NCI-H510A (cell line): ENCODE measurements around the gene TUBA1C.
"Not testable (repeated sequence)": the region's sequence is repeated elsewhere in the genome, so short reads cannot be mapped to it uniquely, and the experiment has no call there.

Source experiments
- DNase-seq: peaks from one replicate; lab custom pipeline; 2025; lab: John Stamatoyannopoulos, UW

The TUBA1C gene

DNA sequence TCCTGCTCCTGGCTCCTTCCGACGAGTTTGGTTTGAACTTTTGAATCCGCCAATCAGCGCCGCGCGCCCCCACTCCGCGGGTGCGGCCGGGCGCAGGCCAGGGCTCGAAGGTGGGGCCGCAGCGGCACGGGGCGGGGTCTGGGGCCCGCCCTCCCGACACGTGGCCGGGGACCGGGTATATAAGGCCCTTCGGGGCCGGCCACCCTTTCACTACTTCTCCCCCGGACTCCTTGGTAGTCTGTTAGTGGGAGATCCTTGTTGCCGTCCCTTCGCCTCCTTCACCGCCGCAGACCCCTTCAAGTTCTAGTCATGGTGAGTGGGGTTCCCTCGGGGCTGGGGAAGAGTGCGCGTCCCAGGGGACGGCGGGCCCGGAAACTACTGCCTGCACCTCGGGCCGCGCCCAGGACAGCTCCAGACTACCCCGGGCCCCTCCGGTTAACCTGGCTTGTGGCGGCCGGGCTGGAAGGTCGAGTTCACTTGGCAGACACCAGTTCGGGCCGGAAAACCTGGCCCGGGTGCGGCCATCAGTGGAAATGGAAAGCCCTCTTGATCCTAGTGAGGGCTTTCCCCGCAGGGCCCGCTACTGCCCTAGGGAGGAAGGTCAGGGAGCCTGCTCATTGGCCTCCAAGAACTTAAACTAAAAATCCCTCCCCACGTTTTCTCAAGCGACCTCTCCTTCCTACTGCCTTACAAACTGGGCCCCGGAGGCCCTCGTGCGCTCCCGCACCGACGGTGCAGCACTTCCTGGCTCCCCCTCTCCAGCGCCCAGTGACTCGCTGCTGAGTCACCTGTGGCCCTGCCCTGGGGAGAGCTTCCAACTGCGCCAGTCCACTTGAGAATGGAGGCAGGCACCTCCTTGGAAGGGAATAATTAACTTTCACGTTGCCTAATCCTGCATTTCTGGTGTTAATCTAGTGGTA, at the start of gene TUBA1C:
Gene TUBA1C (plus strand): TSS at position 210 of the 920 bp plus-strand sequence. CDS start 100 bp downstream, at position 310.
- DNase-seq, result peak; percentile 89

DNA sequence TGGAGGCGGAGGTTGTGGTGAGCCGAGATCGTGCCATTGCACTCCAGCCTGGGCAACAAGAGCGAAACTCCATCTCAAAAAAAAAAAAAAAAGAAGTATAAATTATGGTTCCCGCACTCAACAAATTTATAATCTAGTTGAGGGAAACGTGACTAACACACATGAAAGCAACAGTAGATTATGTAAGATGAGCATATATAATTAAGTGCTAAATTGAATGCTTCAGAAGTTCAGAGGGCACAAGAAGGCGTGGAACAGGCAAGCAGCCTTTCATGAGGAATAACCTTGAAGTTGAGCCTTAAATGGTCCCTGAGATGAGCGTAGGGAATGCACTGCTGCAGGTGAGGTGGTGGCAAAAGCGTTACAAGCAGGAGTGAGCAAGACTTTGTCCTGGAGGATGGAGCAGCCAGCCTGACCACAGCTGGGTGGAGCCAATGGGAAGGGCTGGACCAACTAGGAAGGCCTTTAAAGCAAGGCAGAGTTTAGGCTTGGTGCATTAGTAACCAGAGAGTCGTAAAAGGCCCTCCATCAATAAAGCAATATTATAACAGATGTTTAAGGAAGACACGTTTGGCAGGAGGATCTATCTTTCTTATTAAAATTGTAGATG, 45.4 kb upstream of the TUBA1C start:
- no peak for DNase-seq

DNA sequence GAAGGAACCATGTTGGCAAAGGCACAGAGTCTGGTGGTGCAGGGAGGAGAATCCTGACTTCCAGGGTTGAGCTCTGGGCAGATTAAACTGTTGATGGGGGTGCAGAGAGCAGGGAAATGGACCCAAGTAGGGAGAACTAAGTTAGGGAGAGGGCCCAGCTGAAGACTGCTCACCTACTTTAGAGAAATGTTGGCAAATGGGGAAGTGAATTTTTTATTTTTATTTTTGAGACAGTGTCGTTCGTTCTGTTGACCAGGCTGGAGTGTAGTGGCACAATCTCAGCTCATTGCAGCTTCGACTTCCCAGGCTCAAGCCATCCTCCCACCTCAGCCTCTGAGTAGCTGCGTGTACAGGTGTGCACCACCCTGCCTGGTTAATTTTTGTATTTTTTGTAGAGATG, 43.9 kb upstream of the TUBA1C start:
- no peak for DNase-seq

DNA sequence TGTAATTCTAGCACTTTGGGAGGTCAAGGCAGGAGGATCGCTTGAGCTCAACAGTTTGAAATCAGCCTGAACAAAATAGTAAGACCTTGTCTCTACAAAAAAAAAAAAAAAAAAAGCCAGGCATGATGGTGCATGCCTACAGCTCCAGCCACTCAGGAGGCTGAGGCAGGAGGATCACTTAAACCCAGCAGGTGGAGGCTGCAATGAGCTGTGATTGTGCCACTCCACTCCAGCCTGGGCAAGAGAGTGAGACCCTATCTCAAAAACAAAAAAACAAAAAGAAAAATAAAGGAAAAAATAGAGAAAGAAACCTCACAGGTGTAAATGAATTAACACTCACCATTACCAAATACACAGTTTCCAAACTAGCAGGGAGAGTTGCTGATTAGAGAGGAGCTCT, 41.8 kb upstream of the TUBA1C start:
- no peak for DNase-seq

DNA sequence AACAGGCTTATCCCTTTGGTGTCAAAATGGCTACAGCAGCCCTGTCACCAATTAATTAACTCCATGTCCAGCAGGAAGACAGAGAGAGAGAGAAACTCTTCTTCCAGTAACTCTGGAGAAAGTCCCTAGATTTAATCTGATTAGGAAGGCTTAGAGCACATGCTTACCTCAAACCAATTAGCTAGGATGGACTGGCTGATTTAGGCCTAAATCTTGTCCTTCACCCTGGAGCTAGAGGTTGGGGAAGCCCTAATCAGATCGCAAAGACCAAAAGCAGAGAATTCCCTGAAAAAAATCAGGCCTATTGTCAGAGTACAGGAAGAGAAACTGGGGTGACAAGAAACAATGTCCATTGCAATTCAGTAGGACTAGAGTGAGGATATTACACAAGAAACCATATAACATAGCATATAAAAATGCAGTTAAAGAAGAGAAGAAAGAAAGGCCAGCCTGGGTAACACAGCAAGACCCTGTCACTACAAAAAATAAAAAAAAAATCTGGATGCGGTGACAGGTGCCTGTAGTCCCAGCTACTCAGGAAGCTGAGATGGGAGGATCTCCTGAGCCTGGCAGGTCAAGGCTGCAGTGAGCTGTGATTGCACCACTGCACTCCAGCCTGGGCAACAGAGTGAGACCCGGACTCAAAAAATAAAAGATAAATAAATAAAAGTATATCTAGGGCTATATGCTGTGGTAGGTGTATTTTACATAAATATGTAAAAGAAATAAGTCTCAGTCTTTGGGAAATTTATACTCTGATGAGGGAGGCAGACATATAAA, 41.1 kb upstream of the TUBA1C start:
- DNase-seq, result no peak

DNA sequence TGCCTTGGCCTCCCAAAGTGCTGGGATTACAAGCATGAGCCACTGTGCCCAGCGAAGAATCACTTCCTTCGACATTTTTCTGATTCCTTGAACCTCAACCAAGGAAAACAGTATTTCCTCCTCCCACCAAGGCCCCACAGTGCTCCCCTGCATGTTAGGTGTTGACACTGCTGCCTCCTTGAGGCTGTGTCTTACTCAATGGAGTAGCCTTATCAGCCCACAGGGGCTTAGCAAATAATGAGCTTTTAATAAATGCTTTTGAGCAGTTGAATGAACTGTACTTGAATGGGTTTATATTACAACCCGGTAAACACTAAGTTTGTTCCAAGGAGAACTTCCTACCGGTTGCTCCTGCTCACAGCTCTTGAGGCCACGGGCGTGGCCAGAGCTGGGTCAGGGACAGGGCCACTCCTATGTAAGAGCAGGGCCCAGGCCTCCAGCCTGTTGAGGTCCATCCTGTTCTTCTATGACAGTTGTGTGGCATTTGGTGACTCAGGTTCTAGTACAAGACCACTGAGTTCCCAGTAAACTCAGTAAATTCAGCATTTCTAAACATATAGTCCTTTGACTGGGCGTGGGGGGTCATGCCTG, 39.2 kb upstream of the TUBA1C start:
- no peak for DNase-seq

DNA sequence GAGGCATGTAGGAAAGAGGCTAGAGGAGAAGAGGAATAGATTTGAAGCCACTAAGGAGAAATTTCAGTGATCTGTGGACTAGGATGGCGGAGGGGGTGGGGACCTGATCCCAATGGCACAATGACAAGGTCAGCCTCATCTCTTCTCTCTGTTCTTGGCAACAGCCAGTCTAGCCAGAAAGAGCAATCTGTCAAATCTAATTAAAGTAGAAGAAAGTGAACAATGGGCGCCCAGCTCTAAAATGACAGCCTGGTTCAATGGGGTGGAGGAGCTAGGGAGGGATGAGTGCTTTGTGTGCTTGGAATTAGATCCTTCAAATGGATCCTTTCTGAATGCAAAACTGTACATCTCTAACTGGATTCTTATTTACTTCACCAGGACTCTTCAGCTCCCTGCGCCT, 37.2 kb upstream of the TUBA1C start:
- no peak for DNase-seq

- no peak for DNase-seq
Measured at GRCh38 chr12:49228653-49229052, 36.2 kb upstream of the TUBA1C start.

GRCh38 chr12:49230176-49230804, 34.6 kb upstream of the TUBA1C start:
- peak; percentile 19 for DNase-seq

- no peak for DNase-seq
Measured at GRCh38 chr12:49230805-49231194, 34.1 kb upstream of the TUBA1C start.

DNA sequence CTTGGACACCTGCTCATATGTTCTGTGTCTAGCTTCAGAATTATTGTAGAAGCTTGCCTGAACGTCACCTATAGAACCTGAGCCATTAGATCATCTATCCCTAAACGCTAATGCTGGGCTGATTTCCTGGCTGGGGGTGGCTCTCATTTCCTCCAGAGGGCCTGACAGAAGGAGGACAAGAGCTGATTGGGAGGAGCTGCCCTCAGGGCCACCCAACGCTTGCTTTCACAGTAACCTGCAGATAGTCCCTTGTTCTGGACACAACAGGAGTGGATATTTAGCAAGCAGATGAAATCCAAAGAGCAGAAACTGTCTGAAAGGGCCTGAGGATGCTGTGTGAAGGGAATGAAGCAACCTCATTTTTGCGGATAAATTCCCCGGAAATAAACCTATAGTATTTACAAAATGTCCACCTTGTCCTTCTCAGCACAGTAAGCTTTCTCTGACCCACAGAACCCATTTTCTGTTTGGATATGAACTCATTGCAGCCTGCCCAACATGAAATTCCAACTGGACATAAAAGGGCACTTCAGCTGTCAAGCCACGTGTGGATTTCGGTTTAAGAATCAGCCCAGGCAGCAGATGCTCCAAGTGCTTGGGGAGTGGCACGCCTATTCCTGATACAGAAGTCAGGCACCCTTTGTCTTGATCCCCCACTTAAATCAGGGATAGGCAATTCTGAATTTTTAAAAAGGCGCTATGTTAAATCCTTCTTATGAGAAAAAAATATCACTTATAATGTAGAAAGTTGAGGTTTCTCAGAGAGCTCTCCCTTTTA, 32.8 kb upstream of the TUBA1C start:
- DNase-seq, result peak; percentile 20

- DNase-seq, result peak; percentile 22
Measured at GRCh38 chr12:49232940-49233841, 31.7 kb upstream of the TUBA1C start.

GRCh38 chr12:49233842-49234526, 30.9 kb upstream of the TUBA1C start:
- DNase-seq, result peak; percentile 64

DNA sequence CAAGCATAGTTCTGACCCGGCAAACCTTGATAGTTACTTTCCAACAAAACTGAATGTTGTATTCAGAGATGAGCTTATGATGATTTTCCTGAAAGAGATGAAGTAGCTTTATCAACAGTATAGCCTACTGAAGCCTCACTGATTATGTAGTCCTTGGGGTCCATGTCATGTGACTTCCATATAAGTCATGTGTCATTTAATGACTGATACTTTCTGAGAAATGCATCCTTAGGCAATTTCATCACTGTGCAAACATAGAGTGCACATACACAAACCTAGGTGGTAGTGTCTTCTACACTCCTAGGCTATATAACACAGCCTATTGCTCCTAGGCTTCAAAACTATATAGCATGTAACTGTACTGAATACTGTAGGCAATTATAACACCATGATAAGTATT, 28.5 kb upstream of the TUBA1C start:
- DNase-seq, result no peak

GRCh38 chr12:49243631-49244030, 21.3 kb upstream of the TUBA1C start:
- DNase-seq, result no peak

DNA sequence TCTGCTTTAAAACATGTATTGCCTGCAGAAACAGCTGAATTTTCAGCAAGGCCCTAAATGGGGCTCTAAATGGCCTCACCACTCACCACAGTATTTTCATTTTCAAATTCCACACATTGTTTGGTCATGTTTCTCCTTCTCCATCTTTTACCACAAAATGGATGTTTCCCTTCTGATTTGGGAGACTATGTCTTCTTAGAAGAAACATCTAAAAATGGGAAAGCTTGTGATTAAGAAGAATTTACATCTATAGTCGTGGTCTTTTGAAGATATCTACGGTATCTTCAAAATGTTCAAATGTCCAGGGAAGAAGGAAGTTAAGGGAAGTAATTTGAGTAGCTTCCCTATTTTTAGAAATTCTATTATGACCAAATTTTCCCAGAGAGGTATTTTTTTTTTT, 20.7 kb upstream of the TUBA1C start:
- no peak for DNase-seq

GRCh38 chr12:49251357-49251756, 13.5 kb upstream of the TUBA1C start:
- no peak for DNase-seq

GRCh38 chr12:49253033-49253623, 11.8 kb upstream of the TUBA1C start:
- no peak for DNase-seq

DNA sequence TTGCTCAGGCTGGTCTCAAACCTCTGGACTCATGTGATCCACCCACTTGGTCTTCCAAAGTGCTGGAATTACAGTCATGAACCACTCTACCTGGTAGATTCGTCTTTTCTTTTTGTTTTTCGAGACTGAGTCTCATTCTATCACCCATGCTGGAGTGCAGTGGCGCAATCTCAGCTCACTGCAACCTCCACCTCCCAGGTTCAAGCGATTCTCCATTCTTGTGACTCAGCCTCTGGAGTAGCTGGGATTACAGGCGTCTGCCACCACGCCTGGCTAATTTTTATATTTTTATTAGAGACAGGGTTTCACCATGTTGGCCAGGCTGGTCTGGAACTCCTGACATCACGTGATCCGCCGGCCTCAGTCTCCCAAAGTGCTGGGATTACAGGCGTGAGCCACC, 9.4 kb upstream of the TUBA1C start:
- not testable (repeated sequence) for DNase-seq
